Ectodermal cell (in vitro differentiated cells): ENCODE data around the gene SURF2.

ENCODE experiments used
- H3K27ac ChIP-seq: 2 replicates; pipeline ENCODE4 v1.7.0; 2013; ENCODE audit warnings: mild to moderate bottlenecking, low read depth, low read length; ENCODE audit not compliant: insufficient read depth, poor library complexity, severe bottlenecking
- H3K27me3 ChIP-seq: 2 replicates; pipeline ENCODE4 v1.7.0; 2013; ENCODE audit warnings: mild to moderate bottlenecking, low read length; ENCODE audit not compliant: insufficient read depth, control insufficient read depth, poor library complexity, severe bottlenecking
- H3K36me3 ChIP-seq: one replicate; pipeline ENCODE4 v1.7.0; 2013; ENCODE audit warnings: low read length; ENCODE audit not compliant: control insufficient read depth, insufficient read depth
- H3K4me1 ChIP-seq: one replicate; pipeline ENCODE4 v1.7.0; 2013; ENCODE audit warnings: low read length; ENCODE audit not compliant: control insufficient read depth, insufficient read depth
- H3K4me3 ChIP-seq: 2 replicates; pipeline ENCODE4 v1.7.0; 2013; ENCODE audit warnings: low read depth, low read length, control low read depth; ENCODE audit not compliant: insufficient read depth
- H3K9me3 ChIP-seq: 2 replicates; pipeline ENCODE4 v1.7.0; 2013; ENCODE audit warnings: mild to moderate bottlenecking, low read length, moderate library complexity; ENCODE audit not compliant: control insufficient read depth
- WGBS, 2 experiments: methylation state at CpG; one replicate each; pipeline ENCODE4 v1.1.7; 2013; ENCODE audit warnings: missing lambda C conversion rate in 2 of 2; 5-methylcytosine and 5-hydroxymethylcytosine counted together

Gene SURF2

DNA sequence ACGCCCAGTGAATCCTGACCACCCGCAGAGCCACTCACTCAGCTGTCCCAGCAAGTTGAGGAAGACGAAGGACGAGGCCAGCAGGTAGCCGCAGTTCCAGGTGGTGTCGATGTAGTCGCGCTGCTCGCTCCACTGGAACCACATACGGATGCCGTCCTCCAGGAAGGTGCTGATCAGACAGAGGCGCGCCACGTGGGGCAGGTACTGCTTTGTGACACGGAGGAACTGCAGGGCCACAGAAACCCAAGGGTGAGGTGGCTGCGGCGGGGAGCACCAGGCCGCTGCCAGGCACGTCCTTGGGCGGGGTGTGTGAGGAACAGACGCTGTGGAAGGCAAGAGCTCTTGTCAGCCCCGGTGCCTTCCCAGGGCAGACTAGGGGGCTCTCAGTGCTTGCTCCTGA lies 10.9 kb downstream of the SURF2 start:
- peaks cover 32% of the 10 kb centered on the region for H3K36me3 ChIP-seq
- H3K4me3 ChIP-seq: no peak overlapping the region
- WGBS, 2 experiments: 94 to 96% methylated on average over 22 of the region's 22 CpGs

GRCh38 chr9:133367778-133368177 lies 11.4 kb downstream of the SURF2 start:
- no peaks in the 10 kb centered on the region for H3K27me3 ChIP-seq
- H3K4me3 ChIP-seq: no peak overlapping the region
- H3K9me3 ChIP-seq: no peaks in the 10 kb centered on the region
- no peaks in the 10 kb centered on the region for H3K4me1 ChIP-seq
- 91 to 94% methylated on average over 10 of the region's 10 CpGs for WGBS, 2 experiments
- H3K36me3 ChIP-seq: peaks cover 28% of the 10 kb centered on the region
- H3K27ac ChIP-seq: no peak overlapping the region

More for the DNA sequence above, 10.9 kb downstream of the SURF2 start:
- no peak overlapping the region for H3K27ac ChIP-seq
- H3K27me3 ChIP-seq: no peaks in the 10 kb centered on the region
- no peaks in the 10 kb centered on the region for H3K4me1 ChIP-seq
- no peaks in the 10 kb centered on the region for H3K9me3 ChIP-seq

DNA sequence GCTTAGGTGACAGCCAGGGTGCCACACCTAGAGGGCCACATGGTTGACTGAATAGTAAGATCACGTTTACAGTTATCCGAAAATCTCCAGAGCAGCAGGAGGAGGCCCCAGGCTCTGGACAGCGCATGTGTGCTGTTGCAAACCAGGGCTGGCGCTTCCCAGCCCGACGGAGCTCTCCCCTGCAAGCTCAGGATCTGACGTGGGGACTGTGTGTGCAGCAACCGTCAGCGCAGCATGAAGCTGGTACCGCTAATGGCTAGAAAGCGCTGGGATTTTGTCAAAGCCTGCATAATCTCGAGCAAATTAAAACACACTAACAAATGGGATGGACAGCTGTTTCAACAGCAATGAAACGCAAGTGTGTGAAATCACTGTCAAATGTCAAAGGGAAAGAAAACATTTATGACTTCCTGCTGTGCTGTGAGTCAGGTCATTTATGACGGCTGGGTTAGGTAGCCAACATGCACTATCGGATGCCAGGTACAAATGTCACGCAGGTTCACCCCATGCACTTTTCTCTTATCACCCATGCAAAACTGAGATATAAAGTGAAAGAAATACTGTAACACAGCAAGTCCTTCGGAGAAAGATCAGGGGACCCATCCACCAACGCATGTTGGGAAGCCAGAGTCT lies 12.0 kb downstream of the SURF2 start:
- WGBS, 2 experiments: 95 to 97% methylated on average over 18 of the region's 18 CpGs
- Histone ChIP-seq H3K36me3 (peaks cover 26% of the 10 kb centered on the region), H3K27ac (no peak overlapping the region), H3K4me1 (no peaks in the 10 kb centered on the region), H3K27me3 (no peaks in the 10 kb centered on the region), H3K9me3 (no peaks in the 10 kb centered on the region), H3K4me3 (no peak overlapping the region)

DNA sequence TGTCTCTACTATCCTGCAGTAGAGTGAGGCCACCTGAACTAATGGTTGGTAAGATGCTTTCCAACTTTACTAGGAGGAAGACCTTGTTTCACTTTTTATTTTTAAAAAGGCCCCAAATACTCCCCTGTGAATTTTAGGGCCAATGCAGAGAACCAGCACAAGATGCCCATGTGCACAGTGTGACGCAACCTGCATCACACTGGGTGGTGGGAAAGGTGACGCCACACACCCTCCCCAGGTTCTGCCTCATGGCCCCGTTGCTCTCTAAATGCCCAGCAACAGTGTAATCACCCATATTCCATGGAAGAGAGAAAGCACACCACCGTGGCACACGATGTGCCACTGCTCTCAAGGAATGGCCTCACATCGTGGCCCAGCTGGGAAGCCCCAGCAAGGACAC lies 13.1 kb downstream of the SURF2 start:
- H3K27ac ChIP-seq: no peak overlapping the region
- H3K4me3 ChIP-seq: no peak overlapping the region
- H3K36me3 ChIP-seq: peaks cover 24% of the 10 kb centered on the region
- H3K9me3 ChIP-seq: no peaks in the 10 kb centered on the region
- H3K27me3 ChIP-seq: no peaks in the 10 kb centered on the region
- no peaks in the 10 kb centered on the region for H3K4me1 ChIP-seq
- WGBS, 2 experiments: 86 to 88% methylated on average over 6 of the region's 6 CpGs

DNA sequence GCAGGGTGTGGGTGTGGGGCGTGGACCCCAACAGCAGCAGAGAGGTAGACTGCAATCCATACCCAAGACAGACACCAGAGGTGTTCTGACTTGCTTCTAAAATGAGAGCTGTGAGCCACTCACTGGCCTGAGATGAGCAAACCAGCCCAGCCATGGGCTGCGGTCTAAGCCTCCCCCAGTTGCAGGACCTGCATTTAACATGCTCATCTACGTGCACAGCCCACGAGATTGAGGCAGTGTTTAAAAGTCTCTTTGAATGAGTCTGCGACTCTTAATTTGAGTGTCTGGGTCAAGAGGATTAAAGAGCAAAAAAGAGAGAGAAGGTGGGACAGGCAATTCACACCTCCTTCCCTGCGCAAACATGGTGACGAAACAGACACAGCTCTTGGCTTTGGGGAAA lies 13.6 kb downstream of the SURF2 start:
- H3K27ac ChIP-seq: no peak overlapping the region
- peaks cover 24% of the 10 kb centered on the region for H3K36me3 ChIP-seq
- 95 to 96% methylated on average over 7 of the region's 7 CpGs for WGBS, 2 experiments

GRCh38 chr9:133370685-133371084 lies 14.3 kb downstream of the SURF2 start:
- H3K4me3 ChIP-seq: no peak overlapping the region
- H3K36me3 ChIP-seq: peaks cover 20% of the 10 kb centered on the region
- no peaks in the 10 kb centered on the region for H3K27me3 ChIP-seq
- no peaks in the 10 kb centered on the region for H3K4me1 ChIP-seq
- 94 to 95% methylated on average over 9 of the region's 9 CpGs for whole genome bisulfite sequencing, 2 experiments
- no peaks in the 10 kb centered on the region for H3K9me3 ChIP-seq
- no peak overlapping the region for H3K27ac ChIP-seq

More for the DNA sequence above, 13.6 kb downstream of the SURF2 start:
- H3K27me3 ChIP-seq: no peaks in the 10 kb centered on the region
- H3K4me3 ChIP-seq: no peak overlapping the region
- H3K4me1 ChIP-seq: no peaks in the 10 kb centered on the region
- H3K9me3 ChIP-seq: no peaks in the 10 kb centered on the region

- Histone ChIP-seq H3K9me3 (no peaks in the 10 kb centered on the region), H3K27me3 (no peaks in the 10 kb centered on the region), H3K36me3 (peaks cover 15% of the 10 kb centered on the region), H3K27ac (no peak overlapping the region), H3K4me3 (no peak overlapping the region), H3K4me1 (no peaks in the 10 kb centered on the region)
- 86 to 89% methylated on average over 12 of the region's 12 CpGs for WGBS, 2 experiments
These were observed 14.9 kb downstream of the SURF2 start for GRCh38 chr9:133371261-133371711.

GRCh38 chr9:133372144-133372543 lies 15.8 kb downstream of the SURF2 start:
- Histone ChIP-seq H3K4me3 (no peak overlapping the region), H3K27ac (no peak overlapping the region), H3K9me3 (no peaks in the 10 kb centered on the region), H3K4me1 (no peaks in the 10 kb centered on the region), H3K27me3 (no peaks in the 10 kb centered on the region), H3K36me3 (peaks cover 7% of the 10 kb centered on the region)
- WGBS, 2 experiments: 93 to 94% methylated on average over 7 of the region's 7 CpGs

GRCh38 chr9:133374612-133375115 lies 18.3 kb downstream of the SURF2 start:
- Histone ChIP-seq H3K27ac (no peak overlapping the region), H3K36me3 (no peaks in the 10 kb centered on the region), H3K4me3 (peak overlapping the region; percentile 83), H3K27me3 (no peaks in the 10 kb centered on the region), H3K4me1 (no peaks in the 10 kb centered on the region), H3K9me3 (no peaks in the 10 kb centered on the region)
- 38 to 44% methylated on average over 12 of the region's 12 CpGs for WGBS, 2 experiments

GRCh38 chr9:133375116-133375723 lies 18.9 kb downstream of the SURF2 start:
- H3K27me3 ChIP-seq: no peaks in the 10 kb centered on the region
- peak overlapping the region; percentile 83 for H3K4me3 ChIP-seq
- H3K36me3 ChIP-seq: no peaks in the 10 kb centered on the region
- WGBS, 2 experiments: 1% methylated on average over 39 of the region's 39 CpGs
- no peaks in the 10 kb centered on the region for H3K4me1 ChIP-seq
- H3K27ac ChIP-seq: peak overlapping the region; percentile 74
- no peaks in the 10 kb centered on the region for H3K9me3 ChIP-seq
